Liver (tissue), 9 donors: Measurements from ENCODE around the gene NT5C1A. TPM values are rescaled to one million over a fixed set of nuclear protein-coding genes. Genes with fewer than 3 reads are reported as not detected.

ENCODE experiments used
- DNase-seq: peaks from one replicate; pipeline ENCODE4 v3.0.0-alpha.2; 2017; ENCODE audit warnings: low spot score
- H3K27ac ChIP-seq, 2 donors: one replicate each; pipeline ENCODE4 v1.7.0; 2013; ENCODE audit warnings: inconsistent platforms in 2 of 2, low read length in 2 of 2, control low read depth in 1 of 2, low read depth in 1 of 2, mild to moderate bottlenecking in 1 of 2
- H3K27me3 ChIP-seq, 4 donors: one replicate each; pipeline versions ENCODE4 v1.6.1 to v1.7.0; 2013; ENCODE audit warnings: low read length in 3 of 4, inconsistent platforms in 1 of 4, mild to moderate bottlenecking in 1 of 4, moderate library complexity in 1 of 4; ENCODE audit not compliant: control insufficient read depth in 4 of 4, insufficient read depth in 4 of 4
- H3K36me3 ChIP-seq, 4 donors: one replicate each; pipeline versions ENCODE4 v1.6.1 to v1.7.0; 2013; ENCODE audit warnings: low read length in 3 of 4, mild to moderate bottlenecking in 3 of 4, low read depth in 1 of 4, moderate library complexity in 1 of 4; ENCODE audit not compliant: control insufficient read depth in 4 of 4, insufficient read depth in 3 of 4
- H3K4me1 ChIP-seq, 4 donors: one replicate each; pipeline versions ENCODE4 v1.6.1 to v1.7.0; 2013; ENCODE audit warnings: low read length in 3 of 4, mild to moderate bottlenecking in 3 of 4, moderate library complexity in 1 of 4; ENCODE audit not compliant: control insufficient read depth in 4 of 4, insufficient read depth in 4 of 4
- H3K4me3 ChIP-seq, 3 donors: one replicate each; pipeline versions ENCODE4 v1.6.1 to v1.7.0; 2013; ENCODE audit warnings: low read length in 3 of 3, control low read depth in 1 of 3, low read depth in 1 of 3, mild to moderate bottlenecking in 1 of 3
- H3K9ac ChIP-seq, 2 donors: one replicate each; pipeline ENCODE4 v1.7.0; 2013; ENCODE audit warnings: low read length in 2 of 2, mild to moderate bottlenecking in 2 of 2, moderate library complexity in 2 of 2, control low read depth in 1 of 2, low read depth in 1 of 2
- H3K9me3 ChIP-seq, 4 donors: one replicate each; pipeline versions ENCODE4 v1.6.1 to v1.7.0; 2013; ENCODE audit warnings: low read length in 3 of 4; ENCODE audit not compliant: control insufficient read depth in 4 of 4
- ATF3 ChIP-seq: IDR thresholded peaks from 2 replicates; pipeline ENCODE4 v1.6.1; 2016; ENCODE audit warnings: antibody characterized with exemption
- CTCF ChIP-seq: fragments of 150-350 bp; IDR thresholded peaks from 2 replicates; pipeline ENCODE4 v1.5.1; 2017; ENCODE audit warnings: improper control_type of control experiment, low read depth, low read length; ENCODE audit not compliant: missing input control
- EGR1 ChIP-seq, 2 donors: IDR thresholded peaks; 2 replicates each; pipeline ENCODE4 v1.6.1; 2016 to 2018; ENCODE audit warnings: antibody characterized with exemption in 2 of 2, low read depth in 2 of 2
- FOXA1 ChIP-seq: IDR thresholded peaks from 2 replicates; pipeline ENCODE4 v1.6.1; 2016; ENCODE audit warnings: antibody characterized with exemption
- FOXA2 ChIP-seq: IDR thresholded peaks from 2 replicates; pipeline ENCODE4 v1.6.1; 2016; ENCODE audit warnings: antibody characterized with exemption
- GABPA ChIP-seq, 2 donors: IDR thresholded peaks in 1 of 2; conservative IDR thresholded peaks in 1 of 2; 2 replicates each; pipeline ENCODE4 v1.6.1; 2016; ENCODE audit warnings: antibody characterized with exemption in 2 of 2, mild to moderate bottlenecking in 1 of 2, moderate library complexity in 1 of 2
- HNF4A ChIP-seq, 2 donors: conservative IDR thresholded peaks; 2 replicates each; pipeline ENCODE4 v1.6.1; 2016; ENCODE audit warnings: antibody characterized with exemption in 2 of 2, mild to moderate bottlenecking in 2 of 2
- HNF4G ChIP-seq: IDR thresholded peaks from 2 replicates; pipeline ENCODE4 v1.6.1; 2016; ENCODE audit warnings: antibody characterized with exemption
- JUND ChIP-seq, 2 donors: IDR thresholded peaks; 2 replicates each; pipeline ENCODE4 v1.6.1; 2016; ENCODE audit warnings: antibody characterized with exemption in 2 of 2
- MAX ChIP-seq: IDR thresholded peaks from 2 replicates; pipeline ENCODE4 v1.6.1; 2016; ENCODE audit warnings: antibody characterized with exemption
- NR2F2 ChIP-seq: IDR thresholded peaks from 2 replicates; pipeline ENCODE4 v1.6.1; 2016; ENCODE audit warnings: antibody characterized with exemption
- RAD21 ChIP-seq, 2 donors: IDR thresholded peaks; 2 replicates each; pipeline ENCODE4 v1.6.1; 2016; ENCODE audit warnings: antibody characterized with exemption in 2 of 2, mild to moderate bottlenecking in 2 of 2
- REST ChIP-seq: IDR thresholded peaks from 2 replicates; pipeline ENCODE4 v1.6.1; 2016; ENCODE audit warnings: antibody characterized with exemption, mild to moderate bottlenecking
- RXRA ChIP-seq, 2 donors: IDR thresholded peaks; 2 replicates each; pipeline ENCODE4 v1.6.1; 2017 to 2018; ENCODE audit warnings: antibody characterized with exemption in 2 of 2, mild to moderate bottlenecking in 1 of 2
- SP1 ChIP-seq: IDR thresholded peaks from 2 replicates; pipeline ENCODE4 v1.6.1; 2018; ENCODE audit warnings: antibody characterized with exemption, mild to moderate bottlenecking
- TAF1 ChIP-seq: conservative IDR thresholded peaks from 2 replicates; pipeline ENCODE4 v1.6.1; 2016; ENCODE audit warnings: antibody characterized with exemption, mild to moderate bottlenecking
- YY1 ChIP-seq: IDR thresholded peaks from 2 replicates; pipeline ENCODE4 v1.6.1; 2016; ENCODE audit warnings: antibody characterized with exemption, mild to moderate bottlenecking
- ZBTB33 ChIP-seq: IDR thresholded peaks from 2 replicates; pipeline ENCODE4 v1.6.1; 2016; ENCODE audit warnings: antibody characterized with exemption
- WGBS: extraction: QIAGEN DNeasy Blood & Tissue Kit; methylation state at CpG from one replicate; pipeline ENCODE4 v1.1.7; 2013; 5-methylcytosine and 5-hydroxymethylcytosine counted together
- polyA plus RNA-seq, 2 donors: library from polyadenylated mRNA; stranded (reverse) in 1 of 2; unstranded in 1 of 2; fragments of 200-250 nt in 1 of 2; fragments of >200 nt in 1 of 2; fragmentation: Nextera tagmentation in 1 of 2; extraction: Ambion mirVana in 1 of 2; gene quantifications; one replicate each; pipeline versions ENCODE4 v1.2.1 to v1.2.3, GENCODE V29; 2013 to 2015
- total RNA-seq, 2 donors: library from RNA; depleted of rRNA; stranded (reverse); fragments of >200 nt; gene quantifications; one replicate each; pipeline ENCODE4 v1.2.3, GENCODE V29; 2014
- donor health status: healthy.
- donor health status: healthy.
- donor health status: healthy.
- donor health status: healthy.
- donor health status: healthy.

The NT5C1A gene
- total and polyA plus RNA-seq, 4 donors, result 0.05 to 0.08 TPM; not detected in 2

- Histone ChIP-seq H3K4me1 (peaks cover 2 to 14% (median 4%) of the 10 kb centered on the region in 4 donors), H3K36me3 (no peaks in the 10 kb centered on the region), H3K27ac (no peak overlapping the region), H3K9me3 (no peaks in the 10 kb centered on the region), H3K27me3 (peaks cover 0 to 3% (median 2%) of the 10 kb centered on the region in 4 donors), H3K4me3 (no peak overlapping the region), H3K9ac (no peak overlapping the region)
- WGBS, result 93% methylated on average over 3 of the region's 3 CpGs
- TF ChIP-seq FOXA2 (no peak), RXRA (IDR thresholded peaks at IDR 0.05) (no peak), SP1 (no peak), CTCF (no peak), ATF3 (no peak), YY1 (no peak), FOXA1 (no peak), GABPA (IDR thresholded peaks at IDR 0.05 in 1 of 2, conservative IDR thresholded peaks at IDR 0.05 in 1 of 2) (no peak), ZBTB33 (no peak), HNF4A (conservative IDR thresholded peaks at IDR 0.05) (no peak), MAX (no peak), RAD21 (IDR thresholded peaks at IDR 0.05) (no peak), TAF1 (no peak), HNF4G (no peak), NR2F2 (no peak), EGR1 (IDR thresholded peaks at IDR 0.05; ENCODE audit: low read depth in 2 of 2) (no peak), JUND (IDR thresholded peaks at IDR 0.05) (no peak), REST (no peak)
- DNase-seq, result no peak
Observed at GRCh38 chr1:39673215-39673614, 1.3 kb upstream of the NT5C1A start.
